NCI-H2081 (cell line): ENCODE data around the gene OR4K2.
"Not testable (repeated sequence)": the region's sequence is repeated elsewhere in the genome, so short reads cannot be mapped to it uniquely, and the experiment has no call there.

Experiments
- DNase-seq, 2 experiments: peaks; one replicate each; lab custom pipeline; 2025; lab: John Stamatoyannopoulos, UW

Gene OR4K2, protein sequence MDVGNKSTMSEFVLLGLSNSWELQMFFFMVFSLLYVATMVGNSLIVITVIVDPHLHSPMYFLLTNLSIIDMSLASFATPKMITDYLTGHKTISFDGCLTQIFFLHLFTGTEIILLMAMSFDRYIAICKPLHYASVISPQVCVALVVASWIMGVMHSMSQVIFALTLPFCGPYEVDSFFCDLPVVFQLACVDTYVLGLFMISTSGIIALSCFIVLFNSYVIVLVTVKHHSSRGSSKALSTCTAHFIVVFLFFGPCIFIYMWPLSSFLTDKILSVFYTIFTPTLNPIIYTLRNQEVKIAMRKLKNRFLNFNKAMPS

DNA sequence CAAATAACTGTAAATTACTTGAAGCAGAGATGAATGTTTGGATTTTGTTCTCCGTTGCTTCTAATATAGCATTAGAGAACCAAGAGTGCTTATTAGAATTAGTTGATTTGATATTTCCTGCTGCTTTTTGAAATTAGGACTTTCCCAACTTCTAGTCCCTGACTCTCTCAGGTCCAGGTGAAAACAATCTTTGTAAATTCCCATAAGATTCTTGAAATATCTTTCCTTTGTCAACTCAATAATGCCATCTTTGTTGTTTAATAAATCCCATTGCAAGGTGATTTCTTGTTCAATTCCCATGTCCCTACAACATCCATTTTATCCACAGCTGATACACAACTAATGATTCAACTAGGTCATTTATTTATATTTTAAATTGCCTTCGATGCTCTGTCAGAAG is at the start of gene OR4K2:
Gene OR4K2 (plus strand): TSS at position 301 of the 400 bp plus-strand sequence. CDS start 1,126 bp downstream, outside the sequence.
- no peak for DNase-seq

DNA sequence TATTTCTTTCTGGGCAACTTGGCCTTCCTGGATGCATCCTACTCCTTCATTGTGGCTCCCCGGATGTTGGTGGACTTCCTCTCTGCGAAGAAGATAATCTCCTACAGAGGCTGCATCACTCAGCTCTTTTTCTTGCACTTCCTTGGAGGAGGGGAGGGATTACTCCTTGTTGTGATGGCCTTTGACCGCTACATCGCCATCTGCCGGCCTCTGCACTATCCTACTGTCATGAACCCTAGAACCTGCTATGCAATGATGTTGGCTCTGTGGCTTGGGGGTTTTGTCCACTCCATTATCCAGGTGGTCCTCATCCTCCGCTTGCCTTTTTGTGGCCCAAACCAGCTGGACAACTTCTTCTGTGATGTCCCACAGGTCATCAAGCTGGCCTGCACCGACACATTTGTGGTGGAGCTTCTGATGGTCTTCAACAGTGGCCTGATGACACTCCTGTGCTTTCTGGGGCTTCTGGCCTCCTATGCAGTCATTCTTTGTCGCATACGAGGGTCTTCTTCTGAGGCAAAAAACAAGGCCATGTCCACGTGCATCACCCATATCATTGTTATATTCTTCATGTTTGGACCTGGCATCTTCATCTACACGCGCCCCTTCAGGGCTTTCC is 47.2 kb upstream of the OR4K2 start:
- DNase-seq, result not testable (repeated sequence)

DNA sequence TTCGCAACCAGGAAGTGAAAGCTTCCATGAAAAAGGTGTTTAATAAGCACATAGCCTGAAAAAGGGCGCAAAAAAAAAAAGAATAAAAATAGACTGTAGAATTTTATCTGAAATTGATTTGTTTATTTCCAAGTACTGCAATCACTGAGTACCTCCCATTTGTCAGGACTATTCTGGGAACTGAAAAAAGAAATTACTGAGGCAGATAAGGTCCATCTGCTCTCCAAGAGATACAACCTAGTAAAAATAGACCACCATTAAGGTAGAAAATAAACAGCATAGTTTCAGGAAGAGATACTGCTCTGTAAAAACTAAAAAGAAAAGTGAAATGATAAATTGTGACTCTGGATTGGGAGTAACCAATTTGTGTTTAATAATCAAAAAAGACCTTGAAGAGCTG is 46.6 kb upstream of the OR4K2 start:
- DNase-seq, result no peak

DNA sequence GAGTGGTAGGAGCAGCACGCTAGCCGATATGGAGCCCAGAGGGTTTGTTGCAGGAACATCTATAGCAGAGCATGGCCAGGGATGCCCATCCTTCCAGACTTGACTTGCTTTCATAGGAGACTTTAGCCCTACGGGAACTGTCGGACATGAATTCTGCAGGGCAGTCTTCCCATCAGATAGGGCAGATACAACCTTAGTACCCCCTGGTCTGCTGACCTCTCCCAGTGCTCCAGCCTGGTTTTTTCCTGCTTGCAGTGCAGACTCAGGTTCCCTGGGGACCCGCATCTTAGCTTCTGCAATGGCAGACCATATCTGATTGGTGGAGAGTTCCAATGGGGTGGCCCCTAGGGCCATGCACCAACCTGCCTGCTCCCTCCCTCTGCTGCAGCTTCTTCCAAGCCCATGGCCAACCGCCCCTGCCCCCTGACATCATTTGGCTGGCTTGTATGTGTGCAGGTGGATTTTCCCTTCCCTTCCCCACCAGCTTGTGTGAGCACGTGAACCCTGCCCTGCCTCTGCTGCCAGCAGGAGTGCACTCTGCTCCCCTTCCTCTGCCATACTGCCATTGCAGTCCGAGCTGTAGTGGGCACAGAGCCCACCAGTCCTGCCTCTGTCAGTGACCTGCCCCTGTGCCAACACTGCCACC is 40.6 kb upstream of the OR4K2 start:
- not testable (repeated sequence) for DNase-seq

DNA sequence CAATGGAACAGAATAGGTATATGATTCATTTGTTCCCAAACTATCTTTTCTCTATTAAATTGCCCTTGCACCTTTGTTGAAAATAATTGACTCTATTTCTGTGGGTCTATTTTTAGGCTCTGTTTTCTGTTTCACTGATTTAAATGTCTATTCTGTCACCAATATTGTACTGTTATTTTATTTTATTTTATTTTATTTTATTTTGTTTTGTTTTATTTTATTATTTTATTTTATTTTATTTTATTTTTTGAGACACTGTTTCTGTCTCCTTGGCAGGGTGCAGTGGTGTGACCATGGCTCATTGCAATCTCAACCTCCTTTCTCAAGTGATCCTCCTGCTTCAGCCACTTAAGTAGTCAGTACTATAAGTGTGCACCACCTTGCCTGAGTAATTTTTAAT is 36.5 kb upstream of the OR4K2 start:
- DNase-seq, result no peak

DNA sequence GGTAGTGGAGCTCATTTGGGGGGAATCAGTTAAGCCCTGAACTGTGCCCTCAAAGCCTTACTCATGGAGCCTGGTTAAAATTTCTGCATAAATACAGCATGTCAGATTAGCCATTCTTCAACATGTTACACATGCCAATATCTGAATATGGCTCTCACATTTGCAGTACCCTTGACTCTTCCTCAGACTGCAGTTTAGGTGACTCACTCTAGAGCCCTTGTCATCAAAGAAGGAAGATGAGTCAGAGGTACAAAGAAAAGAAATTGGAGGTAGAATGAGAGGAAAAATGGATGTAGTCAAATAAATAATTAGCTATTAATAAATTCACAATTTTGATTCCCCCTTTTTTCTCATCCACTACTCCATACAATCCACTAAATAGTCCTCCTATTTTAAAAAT is 23.6 kb upstream of the OR4K2 start:
- no peak for DNase-seq

DNA sequence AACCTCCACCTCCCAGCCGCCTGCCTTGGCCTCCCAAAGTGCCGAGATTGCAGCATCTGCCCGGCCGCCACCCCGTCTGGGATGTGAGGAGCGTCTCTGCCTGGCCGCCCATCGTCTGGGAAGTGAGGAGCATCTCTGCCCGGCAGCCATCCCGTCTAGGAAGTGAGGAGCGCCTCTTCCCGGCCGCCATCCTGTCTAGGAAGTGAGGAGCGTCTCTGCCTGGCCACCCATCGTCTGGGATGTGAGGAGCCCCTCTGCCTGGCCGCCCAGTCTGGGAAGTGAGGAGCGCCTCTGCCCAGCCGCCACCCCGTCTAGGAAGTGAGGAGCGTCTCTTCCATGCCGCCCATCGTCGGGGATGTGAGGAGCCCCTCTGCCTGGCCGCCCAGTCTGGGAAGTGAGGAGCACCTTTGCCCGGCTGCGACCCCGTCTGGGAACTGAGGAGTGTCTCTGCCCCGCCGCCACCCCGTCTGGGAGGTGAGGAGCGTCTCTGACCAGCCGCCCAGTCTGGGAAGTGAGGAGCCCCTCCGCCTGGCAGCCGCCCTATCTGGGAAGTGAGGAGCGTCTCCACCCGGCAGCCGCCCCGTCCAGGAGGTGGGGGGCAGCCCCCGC is 8.8 kb upstream of the OR4K2 start:
- not testable (repeated sequence) for DNase-seq

DNA sequence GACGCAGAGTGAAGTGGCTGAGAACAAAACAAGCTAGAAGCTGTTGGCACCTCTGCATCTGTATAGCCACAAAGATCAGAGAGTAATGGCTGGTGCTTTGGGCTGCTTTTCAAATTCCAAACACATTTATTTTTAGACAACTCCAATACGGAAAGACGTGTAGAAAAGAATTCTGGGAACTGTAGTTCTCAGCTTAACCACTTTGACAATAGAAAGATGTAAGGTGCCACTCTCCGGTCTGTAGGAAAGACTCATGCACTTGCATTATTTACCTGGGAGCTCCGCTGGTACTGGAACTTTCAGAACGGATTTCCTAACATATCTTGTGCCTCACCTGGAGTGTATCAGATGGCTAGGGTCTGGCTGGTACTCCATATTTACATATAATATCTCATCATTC is 1.8 kb upstream of the OR4K2 start:
- no peak for DNase-seq

DNA sequence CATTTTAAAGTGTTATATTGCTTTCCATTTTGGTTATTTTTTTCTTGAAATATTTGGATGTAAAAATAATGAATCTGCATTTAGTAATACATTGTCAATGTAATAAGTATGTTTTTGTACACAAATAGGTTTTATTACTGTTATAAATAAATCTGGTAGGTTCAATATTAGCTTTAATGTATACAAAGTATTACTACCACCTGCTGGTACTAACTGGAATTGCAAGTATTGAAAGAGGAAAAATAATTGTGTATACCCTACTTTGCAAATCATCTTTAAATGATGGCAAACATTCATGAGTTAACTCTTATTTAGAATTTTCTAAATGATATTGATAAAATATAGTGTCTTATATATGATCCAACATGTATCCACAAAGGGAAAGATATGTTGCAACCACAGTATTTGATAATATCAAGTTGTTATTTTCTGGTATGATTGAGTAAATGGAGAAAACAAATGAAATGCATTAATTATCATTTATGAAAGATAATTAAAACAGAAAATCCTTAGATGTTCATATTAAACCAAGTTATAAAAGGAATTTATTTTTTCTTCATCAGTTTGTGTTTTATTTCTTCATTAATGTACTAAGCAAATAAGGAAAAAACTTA is 3.2 kb downstream of the OR4K2 start:
- no peak for DNase-seq

DNA sequence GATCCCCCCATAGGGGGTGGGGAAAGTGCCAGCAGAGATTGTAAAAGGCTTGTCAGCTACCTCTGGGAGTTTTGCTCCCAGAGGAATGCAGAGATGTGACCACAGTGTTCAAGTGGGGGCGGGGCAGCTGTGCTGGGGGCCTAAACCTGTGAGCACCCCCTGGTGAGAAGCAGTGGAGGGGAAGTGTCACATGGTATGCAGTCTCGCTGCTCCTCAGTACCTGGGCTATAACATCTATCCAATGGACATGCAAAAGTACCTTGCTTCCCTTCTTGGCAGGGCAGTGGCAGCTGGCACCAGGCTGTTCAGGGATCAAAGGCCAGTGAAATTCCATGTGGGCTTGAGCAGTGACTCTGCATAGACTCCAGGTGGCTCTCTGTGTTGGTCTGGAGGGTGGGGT is 20.3 kb downstream of the OR4K2 start:
- no peak for DNase-seq

DNA sequence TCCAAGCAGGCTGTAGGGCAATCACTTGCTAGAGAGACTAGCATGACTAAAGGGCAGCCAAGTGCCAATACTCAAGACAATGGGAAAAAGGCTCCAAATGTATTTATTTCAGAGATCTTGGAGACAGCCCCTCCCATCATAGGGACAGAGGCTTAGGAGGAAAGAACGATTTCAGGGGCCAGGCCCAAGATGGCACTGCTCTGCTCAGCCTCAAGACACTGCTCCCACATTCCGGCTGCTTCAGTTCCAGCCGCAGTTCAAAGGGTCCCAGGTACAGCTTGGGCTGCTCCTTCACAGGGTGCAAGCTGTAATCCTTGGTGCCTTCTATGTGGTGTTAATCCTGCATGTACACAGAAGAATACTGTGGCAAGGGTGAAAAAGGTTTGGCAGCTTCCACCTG is 26.1 kb downstream of the OR4K2 start:
- no peak for DNase-seq

DNA sequence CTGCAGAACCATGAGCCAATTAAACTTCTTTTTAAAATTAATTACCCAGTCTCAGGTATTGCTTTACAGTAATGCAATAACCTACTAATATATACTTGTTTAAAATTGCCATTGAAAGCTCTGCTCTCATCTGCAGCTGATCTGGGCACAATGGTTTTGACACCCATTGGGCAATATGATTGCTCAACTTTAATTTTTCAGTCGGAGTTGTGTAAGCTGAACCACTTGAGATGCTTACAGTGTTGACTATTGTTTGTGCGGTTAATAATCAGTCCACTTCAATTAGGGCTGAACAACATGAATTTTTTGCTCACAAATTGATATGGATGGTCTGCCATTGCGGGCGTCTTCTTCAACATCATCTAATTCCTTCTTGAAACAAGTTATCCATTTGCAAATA is 27.5 kb downstream of the OR4K2 start:
- no peak for DNase-seq

DNA sequence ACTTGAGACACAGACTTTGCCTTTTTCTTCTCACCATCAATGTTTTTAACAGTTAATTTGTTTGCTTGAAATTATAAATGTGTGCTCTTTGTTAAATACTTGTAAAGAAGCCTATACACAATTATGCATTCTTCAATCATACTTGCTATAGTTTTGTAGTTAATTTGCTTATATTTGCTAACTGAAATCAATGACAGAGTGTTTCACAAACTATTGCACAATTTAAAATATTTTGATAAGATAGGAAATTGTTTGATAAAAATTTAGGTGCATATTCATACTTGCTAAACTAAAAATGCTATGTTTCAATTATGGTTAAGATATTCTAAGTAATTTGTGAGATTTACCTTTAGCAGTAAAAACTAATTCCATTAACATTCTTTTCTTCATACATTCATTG is 31.7 kb downstream of the OR4K2 start:
- no peak for DNase-seq

DNA sequence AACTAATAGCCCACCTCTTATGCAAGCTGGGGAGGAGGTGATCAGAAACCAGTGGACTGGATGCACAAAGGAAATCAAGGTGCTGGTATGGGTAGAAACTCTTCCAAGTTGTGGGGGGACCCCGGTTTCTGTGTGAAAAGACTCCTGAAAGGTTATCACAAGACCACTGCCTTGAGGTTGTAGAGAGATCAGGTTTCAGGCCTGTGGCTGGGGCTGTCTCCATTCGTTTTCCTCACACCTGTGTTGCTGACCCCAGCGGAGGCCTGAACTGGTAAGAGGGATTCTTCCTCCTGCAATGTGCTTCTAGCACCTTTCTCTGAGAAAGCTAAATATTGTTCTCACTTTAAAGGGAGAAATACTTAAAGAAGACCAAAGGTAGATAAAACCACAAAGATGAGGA is 36.2 kb downstream of the OR4K2 start:
- DNase-seq, result no peak

DNA sequence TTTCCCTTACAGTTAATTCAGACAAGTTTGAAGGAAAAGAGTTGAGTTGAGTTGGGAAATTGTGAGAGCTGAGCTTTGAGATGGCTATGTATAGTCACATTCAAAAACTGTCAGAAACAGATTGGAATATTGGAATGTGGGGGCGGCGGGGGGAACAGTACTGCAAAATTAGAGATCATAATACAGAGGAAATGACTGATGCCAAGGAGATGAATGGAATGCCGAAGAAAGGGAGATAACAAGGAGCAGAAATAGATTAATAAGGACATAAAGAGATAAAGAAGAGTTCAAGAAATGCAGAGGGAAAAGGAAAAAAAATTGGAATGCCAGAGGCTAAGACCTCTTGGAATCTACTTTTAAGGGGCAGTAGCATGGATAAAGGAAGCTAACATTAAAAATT is 42.3 kb downstream of the OR4K2 start:
- no peak for DNase-seq

DNA sequence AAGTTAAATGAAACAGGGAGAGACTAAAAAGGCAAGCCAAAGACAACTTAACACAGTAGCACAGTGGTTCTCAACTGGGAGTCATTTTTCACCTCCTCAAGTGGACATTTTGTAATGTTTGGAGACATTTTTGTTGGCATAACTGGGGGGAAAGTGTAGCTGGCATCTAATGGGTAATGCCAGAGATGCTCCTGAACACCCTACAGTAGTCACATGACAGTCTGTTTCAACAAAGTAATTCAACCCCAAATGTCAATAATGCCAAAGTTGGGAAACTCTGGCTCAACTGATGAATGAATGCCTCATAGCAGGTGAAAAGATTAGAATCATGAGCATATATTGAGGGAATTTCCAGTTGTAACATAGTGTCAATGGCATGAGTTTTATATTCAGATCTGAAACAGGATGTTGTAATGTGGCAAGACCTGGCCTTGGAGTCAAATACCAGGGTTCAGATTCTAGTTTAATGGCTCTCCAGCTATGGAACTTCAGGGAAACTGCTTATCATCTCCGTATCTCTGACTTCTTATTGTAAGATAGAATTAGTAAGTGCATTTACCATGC is 43.1 kb downstream of the OR4K2 start:
- DNase-seq, result no peak

DNA sequence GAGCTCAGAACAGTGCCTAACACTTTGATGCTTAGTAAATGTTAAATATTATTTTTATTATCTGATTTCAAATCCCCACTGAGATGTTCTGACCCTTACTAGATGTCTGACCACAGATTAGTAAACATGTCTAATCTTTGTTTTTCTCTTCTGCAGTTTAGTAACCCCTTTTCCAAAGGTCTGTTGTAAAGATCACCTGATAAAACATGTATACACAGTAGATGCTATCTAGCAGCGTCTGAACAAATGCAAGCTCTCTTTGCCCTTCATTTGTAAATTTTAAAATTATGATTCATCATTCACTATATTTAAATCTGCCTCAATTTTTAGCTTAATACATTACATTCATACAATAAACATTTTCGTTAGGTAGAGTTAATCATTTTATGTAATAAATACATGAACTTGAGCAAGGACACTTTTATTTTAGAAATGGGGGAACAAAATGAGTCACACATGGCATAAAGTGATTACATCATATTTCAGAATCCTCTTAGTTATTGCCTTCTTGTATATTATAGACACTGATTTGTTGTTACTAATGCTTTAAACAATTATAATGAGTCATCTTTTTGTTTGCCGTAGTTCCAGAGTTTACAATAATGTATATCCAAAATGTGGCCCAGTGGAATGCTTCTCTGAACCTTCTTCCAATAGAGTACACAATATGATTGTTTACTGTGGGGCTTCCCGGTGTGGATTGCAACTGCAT is 43.8 kb downstream of the OR4K2 start:
- no peak for DNase-seq

DNA sequence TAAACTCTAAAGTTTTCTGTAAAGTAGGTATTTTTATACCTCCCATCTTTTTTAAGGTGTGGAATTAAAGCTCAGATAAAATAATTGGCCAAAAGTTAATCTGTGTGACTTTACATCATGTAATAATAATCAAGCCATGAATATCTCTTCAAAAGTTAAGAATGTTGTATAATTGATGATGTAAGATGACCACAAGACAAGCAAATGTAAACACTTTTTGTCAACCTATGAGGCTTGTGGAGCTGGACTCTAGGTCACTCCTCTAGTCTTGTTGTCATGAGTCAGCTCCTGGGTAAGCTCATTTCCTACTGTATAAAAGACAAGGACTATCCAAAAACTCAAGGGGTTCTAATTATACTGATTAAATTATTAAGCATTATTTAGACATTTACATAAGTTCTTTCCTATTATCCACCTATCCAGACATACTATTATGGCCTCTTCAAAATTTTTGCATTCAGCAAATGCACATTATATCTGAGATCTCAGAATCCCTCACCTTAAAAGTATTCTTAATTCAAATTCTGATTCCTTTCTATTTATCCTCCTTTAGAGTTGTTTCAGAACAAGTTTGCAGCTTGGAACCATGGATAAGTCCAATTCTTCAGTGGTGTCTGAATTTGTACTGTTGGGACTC is 45.2 kb downstream of the OR4K2 start, which contains the start of gene OR4K5:
Gene OR4K5 (plus strand): TSS at position 587 of the 637 bp plus-strand sequence. CDS start 0 bp downstream, at position 587.
- no peak for DNase-seq

DNA sequence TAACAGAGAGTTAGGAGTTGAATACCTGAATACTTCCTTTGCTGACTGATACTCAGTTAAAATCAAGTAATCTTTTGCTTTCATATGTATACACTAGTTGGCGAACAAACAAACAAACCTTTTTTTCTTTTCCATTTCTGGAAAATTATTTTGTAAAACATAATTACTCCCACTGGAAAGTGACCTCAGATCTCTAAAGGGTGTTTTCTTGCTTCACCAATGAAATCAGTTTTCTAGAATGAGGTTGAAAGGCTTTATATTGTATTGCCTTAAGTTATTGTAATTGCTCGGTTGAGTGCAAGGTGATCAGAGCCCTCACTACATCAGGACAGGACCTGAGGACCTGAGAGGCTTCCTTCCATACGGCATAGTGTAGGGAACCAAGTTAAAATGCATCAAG is 55.7 kb downstream of the OR4K2 start, which contains the start of gene OR4K1:
Gene OR4K1 (plus strand): TSS at position 301 of the 400 bp plus-strand sequence. CDS start 4,750 bp downstream, outside the sequence.
- DNase-seq, result no peak
